ENCODE data around the gene ATG12.
"Not testable (repeated sequence)": the region's sequence is repeated elsewhere in the genome, so short reads cannot be mapped to it uniquely, and the experiment has no call there.

The ATG12 gene

DNA sequence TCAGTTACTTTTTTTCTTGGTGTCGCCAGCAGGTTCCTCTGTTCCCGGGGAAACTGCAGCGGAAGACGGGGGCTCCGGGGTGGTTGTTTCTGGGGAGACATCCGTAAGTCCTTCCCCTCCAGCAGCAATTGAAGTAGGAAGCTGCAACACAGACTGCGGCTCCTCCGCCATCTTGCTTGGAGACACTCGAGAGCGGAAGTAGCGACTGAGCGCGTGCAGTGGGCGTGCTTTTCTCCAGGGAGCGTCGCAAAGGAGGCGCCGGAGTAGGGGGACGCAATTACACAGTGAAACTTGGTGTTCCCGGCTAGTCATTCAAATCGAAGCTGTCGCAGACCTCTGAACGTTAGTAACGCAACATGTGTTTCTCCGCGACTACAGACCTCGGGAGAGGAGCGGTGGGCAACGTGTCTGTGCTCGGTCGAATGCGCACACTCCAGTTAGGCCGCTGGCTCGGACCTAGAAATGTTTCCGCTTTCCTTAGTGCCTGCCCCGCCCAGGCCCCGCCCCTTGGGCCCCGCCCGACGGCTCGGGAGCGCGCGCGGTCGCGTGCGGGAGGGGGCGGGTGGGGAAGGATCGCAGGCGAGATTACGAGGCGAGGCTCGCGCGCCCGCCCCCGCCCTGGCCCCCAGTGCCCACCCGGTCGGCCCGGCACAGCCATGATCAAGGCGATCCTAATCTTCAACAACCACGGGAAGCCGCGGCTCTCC, at the start of gene ATG12, which contains the start of gene AP3S1:
Gene ATG12, minus strand, starts transcription at position 184 of the 707 bp plus-strand sequence. Its CDS starts 13 bp downstream, at position 171.
Gene AP3S1, plus strand, starts transcription at position 554 of the 707 bp plus-strand sequence. Its CDS starts 103 bp downstream, at position 657.
- peak; percentile 94 for DNase-seq (ENCODE audit: low spot score)

DNA sequence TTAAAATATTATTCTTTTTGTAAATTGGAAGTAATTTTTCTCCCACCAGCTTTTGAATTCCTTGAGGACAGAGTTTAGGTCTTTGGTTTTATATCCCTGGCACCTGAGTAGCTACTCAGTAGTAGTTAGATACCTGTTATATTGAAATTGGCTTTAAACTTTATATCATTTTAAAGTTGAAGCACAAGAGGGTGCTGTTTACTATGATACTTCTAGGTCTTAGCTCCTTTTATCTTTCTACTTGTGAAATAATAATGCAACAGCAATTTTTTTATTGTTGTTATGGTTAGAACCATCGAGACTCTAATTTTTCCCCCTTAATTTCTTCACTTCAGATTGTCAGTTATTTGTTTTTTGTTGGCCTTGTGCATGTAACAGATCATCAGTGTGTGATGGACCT, 46.7 kb upstream of the ATG12 start:
- DNase-seq (ENCODE audit: low spot score), result no peak

DNA sequence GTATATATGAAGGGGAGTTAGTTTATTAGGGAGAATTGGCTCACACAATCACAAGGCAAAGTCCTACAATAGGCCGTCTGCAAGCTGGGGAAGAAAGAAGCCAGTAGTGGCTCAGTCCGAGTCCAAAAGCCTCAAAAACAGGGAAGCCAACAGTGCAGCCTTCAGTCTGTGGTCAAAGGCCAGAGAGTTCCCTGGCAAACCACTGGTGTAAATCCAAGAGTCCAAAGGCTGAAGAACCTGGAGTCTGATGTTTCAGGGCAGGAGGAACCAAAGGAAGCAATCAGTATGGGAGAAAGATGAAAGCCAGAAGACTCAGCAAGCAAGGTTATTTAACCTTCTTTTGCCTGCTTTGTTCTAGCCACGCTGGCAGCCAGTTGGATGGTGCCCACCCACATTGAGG, 43.8 kb upstream of the ATG12 start:
- DNase-seq (ENCODE audit: low spot score), result not testable (repeated sequence)

DNA sequence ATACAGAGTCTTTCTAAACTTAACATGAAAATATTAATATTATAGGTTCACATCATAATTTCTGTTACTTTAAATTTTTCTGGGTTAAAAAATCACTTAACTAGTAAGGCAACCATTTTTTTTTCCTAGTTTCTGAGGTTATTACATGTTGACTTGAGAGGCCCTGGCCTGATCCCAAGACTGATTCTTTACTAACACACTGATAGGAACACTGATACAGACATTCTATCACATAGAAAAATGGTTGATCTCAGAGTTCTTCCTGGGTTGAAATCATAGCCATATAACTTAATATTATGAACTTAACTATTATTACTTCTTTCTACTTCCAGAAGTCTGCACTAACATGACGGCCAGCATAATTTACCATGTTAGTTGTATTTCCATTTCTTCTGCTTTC, 43.3 kb upstream of the ATG12 start:
- no peak for DNase-seq (ENCODE audit: low spot score)

DNA sequence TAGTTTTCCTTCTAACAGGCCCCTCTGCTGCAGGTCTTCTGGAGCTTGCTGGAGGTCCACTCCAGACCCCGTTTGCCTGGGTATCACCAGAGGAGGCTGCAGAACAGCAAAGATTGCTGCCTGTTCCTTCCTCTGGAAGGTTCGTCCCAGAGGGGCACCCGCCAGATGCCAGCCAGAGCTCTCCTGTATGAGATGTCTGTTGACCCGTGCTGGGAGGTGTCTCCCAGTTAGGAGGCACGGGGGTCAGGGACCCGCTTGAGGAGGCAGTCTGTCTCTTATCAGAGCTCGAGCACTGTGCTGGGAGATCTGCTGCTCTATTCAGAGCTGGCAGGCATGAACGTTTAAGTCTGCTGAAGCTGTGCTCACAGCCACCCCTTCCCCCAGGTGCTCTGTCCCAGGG, 41.1 kb upstream of the ATG12 start:
- not testable (repeated sequence) for DNase-seq (ENCODE audit: low spot score)

DNA sequence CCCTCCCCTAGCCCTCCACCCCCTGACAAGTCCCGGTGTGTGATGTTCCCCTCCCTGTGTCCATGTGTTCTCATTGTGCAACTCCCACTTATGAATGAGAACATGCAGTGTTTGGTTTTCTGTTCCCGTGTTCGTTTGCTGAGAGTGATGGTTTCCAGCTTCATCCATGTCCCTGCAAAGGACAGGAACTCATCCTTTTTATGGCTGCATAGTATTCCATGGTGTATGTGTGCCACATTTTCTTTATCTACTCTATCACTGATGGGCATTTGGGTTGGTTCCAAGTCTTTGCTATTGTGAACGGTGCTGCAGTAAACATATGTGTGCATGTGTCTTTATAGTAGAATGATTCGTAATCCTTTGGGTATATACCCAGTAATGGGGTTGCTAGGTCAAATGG, 36.0 kb upstream of the ATG12 start:
- not testable (repeated sequence) for DNase-seq (ENCODE audit: low spot score)

DNA sequence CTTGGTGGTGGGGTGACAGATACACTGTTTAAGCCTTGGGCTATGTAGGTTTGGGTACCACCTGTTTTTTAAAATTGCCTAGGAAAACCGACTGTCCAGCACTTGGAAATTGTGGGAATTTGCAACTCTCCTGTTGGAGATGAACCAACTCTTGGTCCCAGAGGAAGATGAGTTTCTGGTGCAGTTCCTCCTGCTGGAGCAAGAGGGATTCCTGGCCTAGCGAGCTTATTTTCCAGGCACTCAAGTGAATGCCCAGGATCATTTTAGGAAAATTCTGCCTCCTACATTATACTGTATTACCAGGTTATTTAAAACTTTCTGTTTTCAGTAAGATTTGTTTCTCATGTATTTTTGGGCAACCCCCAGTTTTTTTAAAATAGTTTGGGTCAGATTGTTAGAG, 34.1 kb upstream of the ATG12 start:
- DNase-seq (ENCODE audit: low spot score), result no peak

DNA sequence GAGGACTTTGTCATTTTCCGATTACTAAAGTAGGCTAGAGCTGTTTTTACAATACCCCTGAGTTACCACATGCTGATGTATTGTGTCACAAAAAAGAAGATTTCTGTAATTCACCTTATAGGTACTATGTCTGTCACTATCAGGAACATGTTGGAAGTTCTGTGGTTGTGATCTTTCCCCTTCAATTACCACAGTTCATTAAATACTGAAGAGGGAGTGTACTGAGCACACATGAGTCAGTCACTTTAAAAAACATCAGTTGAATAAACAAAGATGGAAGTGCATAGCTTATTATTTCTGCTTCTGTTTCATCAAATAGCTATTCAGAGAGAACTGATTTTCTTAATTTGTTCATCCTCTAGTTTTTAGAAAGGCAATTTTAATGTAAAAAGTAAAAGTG, 32.0 kb upstream of the ATG12 start:
- no peak for DNase-seq (ENCODE audit: low spot score)

DNA sequence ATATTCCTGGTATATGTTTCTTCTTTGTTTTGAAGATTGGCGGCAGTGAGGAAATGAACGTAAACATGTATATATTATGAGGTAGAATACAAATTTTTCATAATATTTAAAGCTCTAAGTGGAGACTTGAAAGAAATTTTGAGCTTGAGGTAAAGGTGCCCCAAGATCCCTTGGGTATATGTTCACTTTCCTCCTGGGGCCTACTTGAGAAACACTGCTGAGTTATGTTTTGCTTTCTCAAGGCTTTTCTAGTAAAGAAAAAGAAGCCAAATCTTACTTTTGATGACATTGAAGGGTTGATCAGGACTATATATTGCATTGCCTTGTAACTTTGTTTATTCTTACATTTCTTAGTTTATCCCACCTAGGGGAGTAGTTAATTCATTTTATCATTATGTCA, 31.1 kb upstream of the ATG12 start:
- no peak for DNase-seq (ENCODE audit: low spot score)

DNA sequence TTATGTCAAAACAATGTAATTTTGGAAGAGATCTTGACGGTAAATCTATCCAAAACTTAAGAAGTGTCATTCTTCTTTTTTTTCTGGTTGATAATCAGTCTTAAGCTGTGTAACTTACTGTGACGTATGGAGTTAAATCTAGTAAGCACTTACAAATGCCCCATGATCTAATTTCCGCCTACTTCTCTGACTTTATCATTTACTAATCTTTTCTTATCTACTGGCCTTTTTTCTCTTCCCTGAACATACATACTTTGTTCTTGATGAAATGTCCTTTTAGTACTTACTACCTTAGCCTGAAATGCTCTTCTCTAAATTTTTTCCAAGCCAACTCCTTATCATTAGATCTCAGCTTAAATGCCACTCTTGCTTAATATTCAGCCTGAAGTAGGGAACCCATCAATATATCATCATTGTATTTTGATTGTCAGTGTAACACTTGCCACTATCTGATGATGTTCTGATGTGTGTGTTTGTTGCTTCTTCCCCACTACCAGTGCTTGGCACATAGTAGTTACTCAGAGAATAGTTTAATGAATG, 28.0 kb upstream of the ATG12 start:
- DNase-seq (ENCODE audit: low spot score), result no peak

DNA sequence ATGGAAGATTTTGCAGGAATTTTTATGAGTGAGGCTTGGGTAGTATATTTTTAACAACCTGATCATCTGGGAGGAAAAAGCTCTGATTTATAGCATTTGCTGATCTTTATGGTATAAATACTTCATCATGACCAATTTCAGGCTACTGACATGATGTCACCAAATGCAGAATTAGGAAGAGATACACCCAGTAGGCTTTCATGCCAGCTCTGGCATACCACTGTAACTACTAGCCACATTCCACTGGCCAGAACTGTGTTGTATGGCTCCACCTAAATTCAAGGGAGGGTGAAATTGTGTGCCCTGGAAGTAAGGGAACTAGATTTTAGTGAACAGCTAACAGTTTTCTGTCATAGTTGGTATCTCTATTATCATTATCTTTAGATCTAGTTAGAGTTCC, 18.0 kb upstream of the ATG12 start:
- no peak for DNase-seq (ENCODE audit: low spot score)

DNA sequence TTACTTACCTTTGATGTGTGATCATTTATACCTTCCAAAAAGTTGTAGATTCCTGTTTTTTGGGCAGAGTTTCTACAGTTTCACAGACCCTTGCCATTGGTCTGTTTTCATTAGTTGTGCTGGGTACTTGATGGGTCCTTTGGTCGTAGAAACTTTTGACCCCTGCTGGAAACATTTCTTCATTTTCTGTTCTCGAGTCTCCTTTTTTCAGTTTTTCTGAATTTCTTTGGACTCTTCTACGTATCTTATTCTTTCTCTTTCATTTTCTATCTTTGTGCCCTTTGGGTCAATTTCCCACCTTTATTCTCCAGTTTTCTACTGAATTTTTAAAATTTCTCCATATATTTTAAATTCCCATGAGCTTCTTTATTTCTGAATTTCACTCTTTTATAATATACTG, 17.0 kb upstream of the ATG12 start:
- no peak for DNase-seq (ENCODE audit: low spot score)

DNA sequence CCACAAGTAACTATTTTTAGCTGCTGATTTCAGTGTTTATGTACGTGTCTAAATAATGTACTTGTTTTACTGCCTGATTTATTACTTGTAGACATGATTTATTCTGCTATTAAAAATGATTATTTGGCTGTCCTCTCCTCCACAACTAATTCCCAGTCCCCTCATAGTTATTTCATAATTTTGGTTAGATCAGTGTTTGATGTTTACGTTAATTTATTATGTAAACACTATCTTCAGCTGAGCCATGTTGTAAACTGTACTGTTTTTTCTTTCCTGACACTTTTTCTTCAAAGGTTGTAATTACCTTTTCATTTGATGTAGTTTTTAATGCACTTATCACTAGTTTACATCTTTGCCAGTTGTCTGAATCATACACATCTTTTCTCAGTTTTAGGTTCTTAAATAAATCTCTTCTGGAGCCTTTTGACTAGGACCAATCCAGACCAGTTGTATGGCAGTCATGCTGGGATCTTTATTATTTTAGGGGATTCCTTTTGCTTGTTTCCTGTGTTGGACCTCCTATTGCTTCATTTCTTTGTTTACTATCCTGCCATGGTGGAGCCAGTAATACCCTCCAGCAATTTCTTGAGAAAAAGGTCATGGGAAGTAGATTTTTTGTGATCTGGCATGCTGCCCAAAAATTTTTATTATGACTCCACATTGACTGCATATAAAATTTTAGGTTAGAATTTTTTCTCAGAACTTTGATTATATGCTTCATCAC, 16.4 kb upstream of the ATG12 start:
- no peak for DNase-seq (ENCODE audit: low spot score)

DNA sequence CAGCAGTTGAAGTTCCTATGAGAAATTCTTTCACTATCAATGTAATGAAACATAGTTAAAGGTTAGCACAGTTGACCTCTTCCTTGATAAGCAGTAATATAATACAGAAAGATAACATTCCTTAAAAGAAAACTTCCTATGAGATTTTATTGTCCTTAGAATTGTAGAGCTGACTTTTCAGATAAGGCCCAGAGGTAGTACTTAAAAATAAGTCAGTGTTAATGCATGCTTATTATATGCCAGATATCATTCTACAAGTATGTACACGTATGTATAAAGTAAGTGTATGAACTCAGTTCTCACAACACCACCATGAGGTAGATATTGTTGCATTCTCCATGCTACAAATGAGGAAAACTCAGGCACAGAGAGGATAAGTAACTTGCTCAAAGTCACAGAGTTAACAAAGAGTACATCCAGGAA, 15.7 kb upstream of the ATG12 start:
- DNase-seq (ENCODE audit: low spot score), result no peak

DNA sequence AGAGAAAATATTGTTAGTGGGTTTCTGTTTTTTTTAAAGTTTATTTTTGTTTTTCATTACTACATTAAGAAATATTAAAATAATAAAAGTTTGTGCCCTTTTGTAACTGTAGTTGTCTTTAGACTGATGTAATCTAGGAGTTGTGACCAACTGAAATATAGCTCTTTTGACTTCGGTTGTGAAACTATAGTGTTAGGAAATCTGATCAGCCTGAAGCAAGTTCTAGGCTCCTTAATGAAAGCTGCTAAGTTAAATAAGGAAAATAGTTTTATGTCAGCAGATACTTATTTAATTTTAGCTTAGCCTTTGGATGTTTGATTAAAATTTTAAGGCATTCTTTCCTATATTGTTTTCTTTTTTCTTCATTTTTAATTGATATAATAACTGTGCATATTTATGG, 14.6 kb upstream of the ATG12 start:
- no peak for DNase-seq (ENCODE audit: low spot score)

DNA sequence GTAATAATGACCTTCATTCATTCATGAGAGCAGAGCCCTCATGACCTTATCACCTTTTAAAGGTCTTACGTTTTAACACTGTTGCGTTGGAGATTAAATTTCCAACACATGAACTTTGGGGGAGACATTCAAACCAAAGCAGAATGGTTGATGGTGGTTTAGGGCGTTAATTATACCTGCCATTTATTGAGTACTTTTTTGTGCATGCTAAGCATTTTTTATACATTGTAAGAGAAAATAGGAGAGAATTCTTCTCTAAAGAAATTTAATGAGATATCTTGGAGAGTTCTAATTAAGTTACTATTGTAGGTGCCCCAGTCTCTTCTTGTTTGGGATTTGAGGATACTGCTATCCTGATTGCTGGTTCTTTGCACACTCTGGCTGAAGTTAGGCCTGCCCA, 12.8 kb upstream of the ATG12 start:
- no peak for DNase-seq (ENCODE audit: low spot score)

DNA sequence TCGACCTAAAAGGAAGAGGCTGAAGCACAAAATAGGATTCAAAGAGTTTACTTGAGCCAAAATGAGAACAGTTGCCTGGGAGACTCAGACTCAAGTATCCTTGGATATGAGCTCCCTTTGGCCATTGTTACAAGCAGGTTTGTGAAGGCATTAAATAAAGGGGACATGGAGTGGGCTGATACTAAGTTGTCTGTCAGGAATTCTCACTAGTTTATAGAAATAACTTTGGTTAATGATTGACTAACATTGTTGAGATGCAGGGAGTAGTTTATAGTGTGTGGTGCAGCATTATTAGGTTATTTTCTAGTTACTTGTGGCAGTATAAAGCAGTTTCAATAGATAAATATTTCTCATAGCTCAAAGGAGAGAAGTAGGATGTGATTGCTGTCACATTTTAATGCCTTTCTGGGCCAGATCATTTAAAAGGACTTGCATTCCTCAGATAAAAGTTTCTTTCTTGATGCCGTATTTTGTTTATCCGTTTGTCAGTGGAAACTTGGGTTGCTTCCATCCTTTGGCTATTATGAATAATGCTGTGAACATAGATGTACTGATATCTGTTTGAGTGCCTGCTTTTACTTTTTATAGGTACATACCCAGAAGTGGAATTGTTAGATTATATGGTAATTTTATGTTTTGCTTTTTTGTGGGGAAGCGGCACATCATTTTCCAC, 9.5 kb upstream of the ATG12 start:
- no peak for DNase-seq (ENCODE audit: low spot score)

DNA sequence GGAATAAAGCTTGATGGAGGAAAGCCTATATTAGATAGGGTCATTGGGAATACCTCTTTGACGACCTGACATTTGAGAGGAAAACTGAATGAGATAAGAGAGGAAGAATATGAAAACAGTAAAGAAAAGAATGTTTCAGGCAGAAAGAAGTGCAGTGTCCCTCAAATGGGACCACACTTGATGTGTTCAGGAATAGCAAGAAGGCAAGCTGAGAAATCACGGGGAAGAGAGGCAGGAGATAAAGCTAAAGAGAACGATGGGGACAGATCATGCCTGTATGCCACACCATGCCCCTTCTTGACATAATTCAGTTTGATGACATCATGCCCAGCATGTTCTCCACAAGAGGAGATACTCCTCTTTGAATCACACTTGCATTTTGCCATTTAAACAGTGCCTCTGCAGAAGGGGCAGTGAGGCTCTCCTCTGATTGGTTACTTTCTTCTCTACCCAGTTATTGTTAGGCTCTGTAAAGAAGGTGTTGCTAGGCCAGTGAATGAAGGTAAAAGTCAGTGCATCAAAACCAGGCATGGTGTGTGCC, 8.0 kb upstream of the ATG12 start:
- DNase-seq (ENCODE audit: low spot score), result no peak

DNA sequence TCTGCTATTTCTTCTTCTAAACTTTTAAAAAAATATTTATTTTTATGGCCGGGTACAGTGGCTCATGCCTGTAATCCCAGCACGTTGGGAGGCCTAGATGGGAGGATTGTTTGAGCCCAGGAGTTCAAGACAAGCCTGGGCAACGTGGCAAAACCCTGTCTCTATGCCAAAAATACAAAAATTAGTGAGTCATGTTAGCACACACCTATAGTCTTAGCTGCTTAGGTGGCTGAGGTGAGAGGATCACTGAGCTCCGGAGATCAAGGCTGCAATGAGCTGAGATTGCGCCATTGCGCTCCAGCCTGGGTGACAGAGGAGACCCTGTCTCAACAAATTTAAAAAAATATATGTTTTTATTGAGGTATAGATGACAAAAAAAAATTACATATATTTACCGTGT, 5.9 kb upstream of the ATG12 start:
- no peak for DNase-seq (ENCODE audit: low spot score)

DNA sequence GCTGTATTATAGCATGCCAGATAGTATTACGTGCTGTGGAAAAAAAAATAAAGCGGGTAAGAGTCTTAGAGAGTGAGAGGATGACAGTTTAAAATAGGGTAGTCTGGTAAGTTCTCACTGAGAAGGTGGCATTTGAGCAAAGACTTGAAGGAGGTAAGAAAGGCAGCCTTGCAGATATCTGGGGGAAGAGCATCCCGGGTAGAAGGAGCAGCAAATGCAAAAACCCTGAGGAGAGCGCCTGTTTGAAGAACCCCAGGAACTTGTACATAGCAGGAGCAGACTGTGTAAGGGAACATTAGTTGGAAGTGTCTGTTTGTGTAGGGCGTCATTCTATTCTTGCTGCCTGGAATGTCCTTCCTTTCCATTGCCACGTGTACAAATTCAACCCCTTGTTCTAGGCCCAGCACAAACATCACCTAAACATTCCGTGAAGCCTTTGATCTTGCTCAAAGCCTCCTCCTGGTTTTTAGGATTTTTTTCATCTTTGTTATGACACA, 3.0 kb upstream of the ATG12 start:
- no peak for DNase-seq (ENCODE audit: low spot score)

DNA sequence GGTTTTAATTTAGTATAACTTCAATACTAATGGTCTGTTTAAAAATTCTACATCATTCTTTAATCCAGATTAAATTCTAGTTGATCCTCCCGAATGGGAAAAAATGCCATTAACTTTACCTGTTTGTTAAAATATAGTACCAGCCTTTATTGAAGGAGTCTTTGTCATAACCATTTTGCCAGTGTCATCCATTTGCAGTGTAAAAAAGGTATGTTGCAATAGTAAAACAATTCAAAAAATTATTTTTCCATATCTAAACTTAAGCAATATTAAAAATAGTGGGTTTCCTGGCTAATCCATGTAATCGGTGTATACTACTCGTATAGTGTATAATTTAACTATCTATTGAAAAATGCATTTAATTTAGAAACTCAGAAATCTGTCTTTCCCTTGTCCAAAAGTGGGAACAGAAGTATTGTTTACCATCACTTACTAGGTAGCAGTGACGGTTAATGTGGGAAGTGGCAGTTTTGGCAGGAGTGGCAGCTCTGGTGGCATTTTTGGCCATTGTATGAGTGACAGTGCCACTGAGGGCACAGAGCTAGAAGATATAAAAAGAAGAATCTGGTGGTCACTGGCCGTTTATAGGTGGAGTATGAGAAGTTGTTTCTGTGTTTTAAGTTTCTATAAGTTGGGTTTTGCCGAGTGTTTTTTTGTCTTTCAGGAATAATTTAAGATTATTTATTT, 2.2 kb upstream of the ATG12 start:
- DNase-seq (ENCODE audit: low spot score), result no peak

DNA sequence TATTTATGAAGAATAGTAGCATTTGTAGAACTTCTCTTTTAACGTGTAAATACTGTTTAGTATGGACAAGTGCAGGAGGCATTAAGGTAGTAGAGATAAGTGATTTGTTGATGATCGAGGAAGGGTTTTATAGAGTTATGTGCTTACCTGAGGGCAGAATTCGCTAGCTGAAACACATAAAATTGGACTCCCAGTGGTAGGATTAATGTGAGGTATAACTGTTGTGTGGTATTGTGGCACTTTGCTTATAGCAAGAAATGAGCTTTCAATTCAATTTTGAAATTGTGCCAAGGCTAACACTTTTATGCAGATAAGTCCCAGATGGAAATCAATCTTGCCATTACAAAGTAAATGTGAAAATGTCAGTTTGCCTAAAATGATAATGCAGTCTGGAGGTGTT, 1.6 kb upstream of the ATG12 start:
- DNase-seq (ENCODE audit: low spot score), result no peak
